C1 segment of cervical spinal cord (tissue), 14 donors: ENCODE measurements around the gene TTC1.

Source experiments
- DNase-seq, 14 donors: peaks; one replicate each; lab custom pipeline; 2025; lab: John Stamatoyannopoulos, UW

The TTC1 gene

DNA sequence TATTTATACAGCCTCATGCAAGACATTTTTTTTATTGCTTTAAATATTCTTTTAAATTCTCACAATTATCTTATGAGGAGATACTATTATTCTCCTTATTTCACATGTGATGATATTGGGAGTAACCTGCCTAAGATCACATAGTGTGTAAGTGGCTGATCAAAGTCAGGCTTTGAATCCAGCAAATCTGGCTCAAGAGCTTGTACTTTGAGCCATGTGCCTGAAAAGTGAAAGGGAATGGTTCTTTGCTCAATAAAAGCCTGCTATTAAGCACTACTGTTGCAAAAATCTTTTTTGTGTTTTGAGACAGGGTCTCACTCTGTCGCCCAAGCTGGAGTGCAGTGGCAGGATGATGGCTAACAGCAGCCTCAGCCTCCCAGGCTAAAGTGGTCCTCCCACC is 75.2 kb downstream of the TTC1 start:
- no peak for DNase-seq

- no peak for DNase-seq
Measured at GRCh38 chr5:160087199-160087598, 78.3 kb downstream of the TTC1 start.

DNA sequence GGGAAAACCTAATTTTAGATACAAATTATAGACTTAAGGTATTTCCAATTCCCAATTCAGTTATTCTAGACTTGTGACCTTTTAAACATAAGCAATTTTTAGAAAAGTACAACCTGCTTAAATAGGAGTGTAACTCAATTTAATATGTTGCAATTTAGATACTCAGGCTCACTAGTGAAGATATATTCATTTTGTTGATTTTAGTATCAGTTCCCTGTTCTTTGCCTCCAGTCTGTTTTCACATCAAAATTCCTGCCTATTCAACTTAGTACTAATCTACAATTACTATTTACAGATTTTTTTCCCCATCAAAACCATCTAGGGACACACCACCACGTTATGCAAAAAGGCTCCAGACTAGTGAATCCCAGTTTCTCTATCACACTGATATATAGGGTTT is 79.9 kb downstream of the TTC1 start:
- no peak for DNase-seq

DNA sequence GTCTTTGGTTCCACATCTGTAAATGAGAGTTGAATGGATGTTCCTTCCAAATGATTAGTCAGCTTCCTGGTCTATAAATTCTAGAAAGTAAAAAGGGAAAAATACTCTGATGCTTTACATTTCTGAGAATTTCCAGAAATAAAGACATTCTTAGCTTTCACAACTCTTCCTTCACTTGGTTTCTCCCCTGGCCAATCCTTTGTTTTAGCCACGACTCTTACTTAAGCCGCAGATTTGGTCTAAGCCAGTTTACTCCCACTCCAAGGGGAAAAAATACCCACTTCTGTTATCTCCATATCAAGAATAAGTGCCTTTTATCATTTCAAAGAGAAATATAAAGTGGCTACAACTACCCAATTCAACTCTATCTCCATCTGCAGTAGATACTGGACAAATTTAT is 80.6 kb downstream of the TTC1 start:
- DNase-seq: no peak

GRCh38 chr5:160090059-160090458 is 81.1 kb downstream of the TTC1 start:
- DNase-seq: no peak

DNA sequence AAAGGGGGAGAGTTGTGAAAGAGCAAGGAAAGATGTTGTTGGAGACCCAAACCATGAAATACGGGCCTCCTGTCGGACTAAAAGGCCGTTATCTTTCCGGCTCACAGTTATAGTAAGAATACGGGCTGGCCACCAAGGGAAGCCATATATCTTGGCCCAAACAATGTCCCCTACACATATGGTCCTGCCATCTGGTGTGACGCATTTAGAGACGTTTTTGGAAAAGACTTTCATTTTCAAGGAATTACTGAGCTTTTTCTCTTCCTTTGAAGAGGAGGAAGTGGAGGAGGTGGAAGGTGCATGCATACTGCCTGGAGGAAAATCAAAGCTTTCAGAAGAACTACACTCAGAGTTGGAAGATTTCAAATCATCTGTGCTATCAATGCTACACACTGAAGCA is 83.6 kb downstream of the TTC1 start:
- peak in 1 of 14 donors; percentile 69 for DNase-seq

GRCh38 chr5:160092960-160093707 is 84.2 kb downstream of the TTC1 start:
- DNase-seq: no peak

DNA sequence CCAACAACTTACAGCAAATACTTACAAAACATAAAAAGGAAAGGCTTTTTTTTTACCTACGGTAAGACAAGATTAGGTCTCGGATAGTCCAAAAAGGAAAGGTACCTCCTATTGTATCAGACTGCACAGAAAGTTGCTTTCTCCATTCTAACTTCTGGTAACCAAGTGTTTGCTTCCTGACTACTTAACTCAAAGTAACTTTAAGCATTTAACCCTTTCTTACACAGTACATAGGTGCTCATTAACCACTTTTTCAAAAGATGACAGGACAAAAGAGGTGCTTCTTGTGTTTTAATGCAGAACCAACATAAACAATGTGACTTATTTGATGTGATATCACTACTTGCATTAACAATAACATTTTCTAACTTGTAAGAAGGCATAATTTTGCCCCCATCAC is 87.2 kb downstream of the TTC1 start:
- no peak for DNase-seq

DNA sequence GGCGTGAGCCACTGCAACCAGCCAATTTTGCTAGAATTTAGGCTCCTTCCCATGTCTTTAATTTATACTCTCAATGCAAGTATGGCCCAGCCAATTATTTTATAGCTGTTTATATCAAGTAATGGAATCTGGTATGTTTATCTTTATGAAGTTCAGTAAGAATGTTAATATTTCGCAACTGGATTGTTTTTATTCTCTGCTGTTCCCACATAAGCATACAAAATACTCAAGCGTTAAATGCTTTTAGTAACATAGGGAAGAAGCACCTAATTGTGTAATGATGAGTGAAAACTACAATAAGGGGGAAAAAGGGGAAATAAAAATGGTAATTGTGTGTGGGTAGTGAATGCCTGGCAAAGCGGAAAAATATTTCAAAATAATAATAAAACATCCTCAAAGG is 89.1 kb downstream of the TTC1 start:
- no peak for DNase-seq

DNA sequence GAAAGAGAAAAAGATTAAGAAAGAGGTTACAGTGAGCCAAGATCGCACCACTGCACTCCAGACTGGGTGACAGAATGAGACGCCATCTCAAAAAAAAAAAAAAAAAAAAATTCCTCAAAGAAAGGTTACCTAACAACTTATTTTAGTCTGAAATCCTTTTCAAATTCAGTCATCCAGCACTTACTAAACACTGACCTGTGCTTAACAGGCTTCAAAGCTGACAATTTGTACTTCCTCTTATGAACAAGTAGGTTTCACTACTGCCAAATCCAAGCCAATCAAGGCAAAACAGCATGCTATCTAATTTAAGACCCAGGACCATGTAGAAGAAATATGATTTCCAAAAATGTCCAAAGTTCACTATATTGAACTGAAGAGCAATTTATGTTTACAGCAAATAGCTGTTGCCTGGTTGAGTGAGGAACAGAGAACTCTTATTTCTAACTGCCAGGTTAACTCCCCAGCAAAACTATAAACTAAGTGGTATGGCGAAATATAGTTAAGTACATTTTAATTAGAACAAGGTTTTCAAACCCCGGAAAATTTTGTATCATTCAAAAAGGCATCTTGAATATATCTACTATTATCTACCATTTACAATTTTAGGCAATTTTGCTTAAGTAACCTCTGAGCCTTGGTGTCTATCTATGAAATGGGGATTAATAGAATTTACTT is 96.9 kb downstream of the TTC1 start:
- DNase-seq: no peak

GRCh38 chr5:160108124-160108523 is 99.2 kb downstream of the TTC1 start:
- no peak for DNase-seq
